Measurements from ENCODE around the gene DRICH1.
"Not testable (repeated sequence)": the region's sequence is repeated elsewhere in the genome, so short reads cannot be mapped to it uniquely, and the experiment has no call there.

DRICH1 gene

DNA sequence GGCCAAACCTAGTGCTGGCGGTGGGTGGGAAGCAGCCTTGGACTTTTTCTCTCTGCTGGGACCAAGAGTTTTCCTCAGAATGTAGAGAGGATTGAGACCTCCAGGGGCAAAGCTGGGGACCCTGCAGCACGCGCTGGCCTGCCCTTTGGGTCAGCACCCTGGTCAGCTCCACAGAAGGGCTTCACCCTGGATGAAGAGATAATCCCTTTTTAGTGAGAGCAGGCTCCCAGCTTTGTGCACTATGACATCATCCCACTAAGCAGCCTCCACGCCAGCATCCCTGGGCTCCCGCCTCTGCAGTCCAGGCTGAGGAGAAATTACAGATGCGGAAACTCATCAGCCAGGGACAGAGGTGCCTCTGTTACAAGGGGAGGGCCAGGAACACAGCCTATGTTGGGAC, 23.5 kb downstream of the DRICH1 start:
- no peak overlapping the region for H3K4me3 ChIP-seq (ENCODE audit: low read depth in 1 of 2, low read length in 2 of 2)
- no peak overlapping the region for H3K27ac ChIP-seq (ENCODE audit: low read depth, low read length)
- no peaks in the 10 kb centered on the region for H3K9me3 ChIP-seq (ENCODE audit: low read length)
- no peaks in the 10 kb centered on the region for H3K36me3 ChIP-seq (ENCODE audit: insufficient read depth, low read length)
- H3K4me1 ChIP-seq (ENCODE audit: insufficient read depth, low read length), result no peaks in the 10 kb centered on the region
- H3K9ac ChIP-seq (ENCODE audit: low read length), result no peak overlapping the region
- no peaks in the 10 kb centered on the region for H3K27me3 ChIP-seq (ENCODE audit: control insufficient read depth in 1 of 2, insufficient read depth in 2 of 2, low read length in 2 of 2)

DNA sequence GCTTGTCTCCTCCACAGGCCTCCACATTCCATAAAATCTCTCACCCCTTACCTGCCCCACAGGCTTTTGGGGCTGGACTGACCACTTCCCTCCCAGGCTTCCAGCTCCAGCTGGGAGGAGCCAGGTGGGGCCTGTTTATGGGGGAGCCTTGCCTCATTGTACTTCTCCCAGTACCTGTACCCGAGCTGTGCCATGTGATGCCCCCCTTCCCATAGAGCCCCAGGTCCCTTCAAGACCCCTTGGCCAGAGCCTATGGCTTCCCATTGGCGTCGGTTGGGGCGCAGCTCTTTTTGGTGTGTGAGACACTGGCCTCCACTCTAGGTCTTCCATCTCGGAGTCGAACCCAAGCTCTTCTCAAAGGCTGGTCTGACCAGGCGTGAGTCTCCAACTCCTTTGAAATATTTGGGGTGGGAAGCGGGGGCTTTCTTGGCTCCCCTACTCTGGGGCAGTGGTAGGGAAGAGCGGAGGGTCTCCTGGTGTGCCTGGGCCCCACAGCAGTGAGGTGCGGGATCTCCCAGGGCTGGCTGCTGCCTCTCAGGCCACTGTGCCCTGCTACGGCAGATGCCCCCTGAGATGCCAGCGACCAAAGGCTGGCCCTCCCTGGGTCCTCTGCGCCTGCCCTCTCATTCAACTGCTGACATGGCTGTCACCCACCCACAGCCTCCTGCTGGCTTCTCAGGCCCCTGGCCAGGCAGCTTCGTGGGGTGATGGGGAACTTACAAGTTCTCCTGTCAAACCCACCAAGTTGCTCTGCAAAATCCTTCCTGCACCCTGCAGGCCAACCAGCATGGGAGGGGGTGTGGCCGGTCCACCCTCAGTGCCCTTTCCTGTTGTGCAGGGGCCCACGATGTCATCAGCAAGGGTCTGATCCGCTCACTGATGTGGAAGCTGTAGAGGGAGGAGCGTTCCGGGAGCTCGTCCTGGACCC, 25.7 kb downstream of the DRICH1 start:
- Histone ChIP-seq H3K27ac (ENCODE audit: low read depth, low read length) (no peak overlapping the region), H3K36me3 (ENCODE audit: insufficient read depth, low read length) (no peaks in the 10 kb centered on the region), H3K4me3 (ENCODE audit: low read depth in 1 of 2, low read length in 2 of 2) (no peak overlapping the region), H3K9me3 (ENCODE audit: low read length) (no peaks in the 10 kb centered on the region), H3K27me3 (ENCODE audit: control insufficient read depth in 1 of 2, insufficient read depth in 2 of 2, low read length in 2 of 2) (no peaks in the 10 kb centered on the region), H3K4me1 (ENCODE audit: insufficient read depth, low read length) (no peaks in the 10 kb centered on the region), H3K9ac (ENCODE audit: low read length) (no peak overlapping the region)

DNA sequence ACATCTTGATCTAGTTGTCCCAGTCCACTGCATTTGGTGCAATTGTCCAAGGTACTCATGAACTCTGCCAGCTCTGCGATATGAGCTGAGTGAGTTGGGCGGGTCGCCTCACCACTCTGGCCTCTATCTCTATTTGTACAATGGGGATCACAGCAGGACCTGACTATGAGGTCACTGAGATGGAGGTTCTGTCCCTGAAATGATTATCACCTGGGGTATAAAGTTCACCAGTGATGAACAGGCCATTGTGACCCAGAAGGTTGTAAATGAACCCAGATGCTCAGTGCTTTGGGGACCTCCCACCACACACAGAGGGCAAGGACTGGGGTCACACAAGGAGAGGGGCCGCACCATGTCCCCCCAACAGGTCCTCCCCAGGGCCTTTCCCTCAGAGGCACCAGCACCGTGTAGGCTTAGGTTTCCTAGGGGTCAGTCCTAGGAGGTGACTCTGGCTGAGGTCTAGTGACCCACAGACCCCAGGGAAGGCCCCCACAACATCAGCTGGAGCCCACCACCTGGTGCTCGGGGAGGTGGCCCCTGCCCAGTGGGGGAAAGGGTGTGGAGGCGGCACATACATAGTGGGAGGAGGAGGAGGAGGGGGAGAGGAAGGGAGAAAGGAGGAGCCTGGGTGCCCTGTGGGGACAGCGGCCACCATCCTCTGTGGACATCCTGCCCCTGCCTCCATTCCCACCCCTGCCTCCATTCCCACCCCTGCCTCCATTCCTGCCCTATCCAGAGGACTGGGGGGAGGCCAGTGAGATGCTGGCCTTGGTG, 27.0 kb downstream of the DRICH1 start:
- Histone ChIP-seq H3K4me3 (ENCODE audit: low read depth in 1 of 2, low read length in 2 of 2) (no peak overlapping the region), H3K9ac (ENCODE audit: low read length) (no peak overlapping the region), H3K4me1 (ENCODE audit: insufficient read depth, low read length) (no peaks in the 10 kb centered on the region), H3K9me3 (ENCODE audit: low read length) (no peaks in the 10 kb centered on the region), H3K27ac (ENCODE audit: low read depth, low read length) (no peak overlapping the region), H3K27me3 (ENCODE audit: control insufficient read depth in 1 of 2, insufficient read depth in 2 of 2, low read length in 2 of 2) (no peaks in the 10 kb centered on the region), H3K36me3 (ENCODE audit: insufficient read depth, low read length) (no peaks in the 10 kb centered on the region)

DNA sequence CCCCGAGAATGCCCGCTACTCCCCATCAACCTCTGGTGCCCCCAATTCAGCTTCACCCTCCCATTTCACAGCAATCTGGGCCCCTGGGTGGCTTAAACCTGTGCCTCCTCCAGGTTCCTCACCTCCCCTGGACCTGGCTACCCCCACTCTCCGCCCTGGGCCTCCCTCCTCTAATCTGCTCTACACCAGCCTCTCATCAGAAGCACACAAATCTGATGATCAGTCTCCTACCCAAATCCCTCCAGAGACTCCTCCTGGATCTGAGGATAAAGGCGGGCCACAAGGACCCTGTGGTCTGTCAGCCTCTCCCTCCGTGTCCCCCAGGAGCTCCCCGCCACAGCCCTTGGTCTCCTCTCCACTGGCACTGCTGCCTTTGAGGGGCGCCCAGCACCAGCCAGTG, 28.9 kb downstream of the DRICH1 start:
- H3K27me3 ChIP-seq (ENCODE audit: control insufficient read depth in 1 of 2, insufficient read depth in 2 of 2, low read length in 2 of 2), result no peaks in the 10 kb centered on the region
- H3K9me3 ChIP-seq (ENCODE audit: low read length), result no peaks in the 10 kb centered on the region
- no peak overlapping the region for H3K27ac ChIP-seq (ENCODE audit: low read depth, low read length)
- H3K4me1 ChIP-seq (ENCODE audit: insufficient read depth, low read length), result no peaks in the 10 kb centered on the region
- no peak overlapping the region for H3K4me3 ChIP-seq (ENCODE audit: low read depth in 1 of 2, low read length in 2 of 2)
- no peak overlapping the region for H3K9ac ChIP-seq (ENCODE audit: low read length)
- H3K36me3 ChIP-seq (ENCODE audit: insufficient read depth, low read length), result no peaks in the 10 kb centered on the region

DNA sequence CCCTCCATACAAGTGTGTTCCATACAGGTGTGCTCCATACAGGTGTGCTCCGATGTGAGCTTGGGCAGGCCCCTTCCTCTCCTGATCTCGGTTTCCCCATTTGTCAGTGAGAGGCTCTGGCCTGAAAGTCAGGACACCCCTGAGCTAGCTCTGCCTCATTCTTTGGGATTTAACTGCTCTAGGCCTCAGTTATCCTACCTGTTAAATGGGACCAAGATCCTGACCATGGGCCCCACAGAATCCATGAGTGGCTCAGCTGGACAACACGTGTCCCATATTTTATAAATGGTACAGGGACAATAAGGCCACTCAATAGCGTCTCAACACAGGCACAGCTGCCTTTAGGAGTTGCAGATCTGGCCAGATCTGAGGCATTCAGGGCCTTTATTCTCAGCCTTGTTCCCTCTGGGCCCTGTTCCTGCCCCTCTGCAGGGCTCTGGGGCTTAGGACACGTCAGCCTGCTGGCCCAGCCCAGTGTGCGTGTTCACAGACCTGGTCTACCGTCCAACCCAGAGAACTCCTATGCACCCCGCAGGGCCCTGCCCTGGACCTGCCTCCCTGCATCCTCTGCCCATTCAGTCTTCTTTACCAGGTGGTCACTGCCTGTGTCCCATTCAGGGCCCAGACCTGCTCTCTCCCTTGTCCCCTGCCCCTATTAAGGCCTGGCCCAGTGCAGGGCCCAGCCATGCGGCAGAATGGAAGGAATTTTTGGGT, 33.2 kb downstream of the DRICH1 start:
- Histone ChIP-seq H3K27me3 (ENCODE audit: control insufficient read depth in 1 of 2, insufficient read depth in 2 of 2, low read length in 2 of 2) (no peaks in the 10 kb centered on the region), H3K4me3 (ENCODE audit: low read depth in 1 of 2, low read length in 2 of 2) (no peak overlapping the region), H3K9me3 (ENCODE audit: low read length) (no peaks in the 10 kb centered on the region), H3K4me1 (ENCODE audit: insufficient read depth, low read length) (no peaks in the 10 kb centered on the region), H3K27ac (ENCODE audit: low read depth, low read length) (no peak overlapping the region), H3K9ac (ENCODE audit: low read length) (no peak overlapping the region), H3K36me3 (ENCODE audit: insufficient read depth, low read length) (no peaks in the 10 kb centered on the region)

DNA sequence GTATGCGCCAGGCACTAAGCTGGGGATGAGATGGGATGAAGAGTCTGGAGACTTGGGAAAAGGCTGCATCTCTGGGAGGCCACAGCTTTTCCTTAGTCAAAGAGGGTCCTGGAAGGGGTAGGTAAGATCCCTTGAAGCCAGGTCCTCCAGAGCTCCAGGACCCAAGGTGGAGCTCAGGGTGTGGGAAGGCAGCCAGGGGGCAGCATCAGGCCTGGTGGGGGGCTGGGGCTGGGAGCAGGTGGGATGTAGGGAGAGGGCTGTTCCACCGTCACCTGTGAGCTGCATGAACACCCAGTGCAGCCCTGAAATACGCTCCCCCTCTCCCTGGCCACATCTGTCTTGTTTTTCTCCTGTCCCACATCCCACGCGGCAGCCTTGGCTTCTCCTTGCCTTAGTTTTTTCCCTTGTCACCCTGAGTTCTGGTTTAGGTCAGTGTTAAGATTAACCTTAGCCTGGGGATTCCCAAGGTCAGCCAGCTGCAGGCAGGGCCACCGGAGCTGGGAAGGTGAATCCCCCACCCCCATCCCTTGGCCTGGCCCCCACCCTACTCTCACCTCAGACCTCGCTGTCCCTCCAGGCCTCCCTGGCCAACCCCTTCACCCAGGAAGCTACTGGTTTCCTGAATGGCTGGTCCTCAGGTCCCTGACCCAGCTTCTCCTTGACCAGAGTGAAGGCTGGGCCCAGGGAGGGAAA, 34.4 kb downstream of the DRICH1 start:
- not testable (repeated sequence) for H3K36me3 ChIP-seq (ENCODE audit: insufficient read depth, low read length); H3K27ac ChIP-seq (ENCODE audit: low read depth, low read length)

DNA sequence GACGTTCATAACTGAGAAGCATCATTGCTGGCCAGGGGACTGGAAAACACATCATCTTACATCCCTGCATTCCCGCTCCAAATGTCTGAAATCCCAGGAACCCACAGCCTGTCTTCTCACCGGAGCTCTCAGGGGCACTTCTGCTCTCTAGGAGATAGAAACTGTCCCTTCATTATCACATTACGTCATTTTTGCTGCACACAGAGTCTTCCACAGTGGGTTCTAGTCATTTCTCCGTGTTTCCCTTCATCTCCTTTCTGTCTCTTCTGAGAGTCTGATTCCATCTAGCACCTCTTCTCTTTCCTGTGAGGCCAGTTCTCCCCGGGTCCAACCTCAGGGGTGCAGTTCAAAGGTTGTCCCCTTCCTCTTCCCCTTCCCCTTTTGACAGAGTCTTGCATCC, 36.2 kb downstream of the DRICH1 start:
- not testable (repeated sequence) for H3K4me3 ChIP-seq (ENCODE audit: low read depth in 1 of 2, low read length in 2 of 2); H3K4me1 ChIP-seq (ENCODE audit: insufficient read depth, low read length); H3K9me3 ChIP-seq (ENCODE audit: low read length); H3K9ac ChIP-seq (ENCODE audit: low read length); H3K27ac ChIP-seq (ENCODE audit: low read depth, low read length); H3K27me3 ChIP-seq (ENCODE audit: control insufficient read depth in 1 of 2, insufficient read depth in 2 of 2, low read length in 2 of 2); H3K36me3 ChIP-seq (ENCODE audit: insufficient read depth, low read length)

More for the DNA sequence above, 34.4 kb downstream of the DRICH1 start:
- H3K4me1 ChIP-seq (ENCODE audit: insufficient read depth, low read length); H3K9ac ChIP-seq (ENCODE audit: low read length); H3K9me3 ChIP-seq (ENCODE audit: low read length); H3K27me3 ChIP-seq (ENCODE audit: control insufficient read depth in 1 of 2, insufficient read depth in 2 of 2, low read length in 2 of 2); H3K4me3 ChIP-seq (ENCODE audit: low read depth in 1 of 2, low read length in 2 of 2): not testable (repeated sequence)

DNA sequence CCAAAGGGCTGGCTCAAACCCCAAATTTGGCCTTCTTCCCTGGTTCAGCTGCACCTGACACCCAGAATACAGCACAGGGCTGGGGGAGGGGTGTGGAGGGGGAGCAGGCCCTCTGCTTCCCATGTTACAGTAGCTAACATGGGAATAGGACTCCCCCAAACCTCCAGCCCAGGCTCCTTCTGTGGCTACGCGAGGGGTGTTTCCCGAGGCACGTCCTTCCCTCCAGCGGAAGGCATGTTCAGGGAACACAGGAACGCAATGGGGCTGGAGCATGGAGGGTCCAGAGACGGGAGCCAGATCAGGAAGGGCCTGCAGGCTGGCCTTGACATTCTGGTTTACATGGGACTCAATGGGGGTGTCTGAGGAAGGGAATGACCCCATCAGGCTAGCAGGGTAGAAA, 40.3 kb downstream of the DRICH1 start:
- no peaks in the 10 kb centered on the region for H3K4me1 ChIP-seq (ENCODE audit: insufficient read depth, low read length)
- no peaks in the 10 kb centered on the region for H3K9me3 ChIP-seq (ENCODE audit: low read length)
- H3K27ac ChIP-seq (ENCODE audit: low read depth, low read length), result no peak overlapping the region
- H3K9ac ChIP-seq (ENCODE audit: low read length), result no peak overlapping the region
- no peaks in the 10 kb centered on the region for H3K27me3 ChIP-seq (ENCODE audit: control insufficient read depth in 1 of 2, insufficient read depth in 2 of 2, low read length in 2 of 2)
- H3K36me3 ChIP-seq (ENCODE audit: insufficient read depth, low read length), result no peaks in the 10 kb centered on the region
- no peak overlapping the region for H3K4me3 ChIP-seq (ENCODE audit: low read depth in 1 of 2, low read length in 2 of 2)

DNA sequence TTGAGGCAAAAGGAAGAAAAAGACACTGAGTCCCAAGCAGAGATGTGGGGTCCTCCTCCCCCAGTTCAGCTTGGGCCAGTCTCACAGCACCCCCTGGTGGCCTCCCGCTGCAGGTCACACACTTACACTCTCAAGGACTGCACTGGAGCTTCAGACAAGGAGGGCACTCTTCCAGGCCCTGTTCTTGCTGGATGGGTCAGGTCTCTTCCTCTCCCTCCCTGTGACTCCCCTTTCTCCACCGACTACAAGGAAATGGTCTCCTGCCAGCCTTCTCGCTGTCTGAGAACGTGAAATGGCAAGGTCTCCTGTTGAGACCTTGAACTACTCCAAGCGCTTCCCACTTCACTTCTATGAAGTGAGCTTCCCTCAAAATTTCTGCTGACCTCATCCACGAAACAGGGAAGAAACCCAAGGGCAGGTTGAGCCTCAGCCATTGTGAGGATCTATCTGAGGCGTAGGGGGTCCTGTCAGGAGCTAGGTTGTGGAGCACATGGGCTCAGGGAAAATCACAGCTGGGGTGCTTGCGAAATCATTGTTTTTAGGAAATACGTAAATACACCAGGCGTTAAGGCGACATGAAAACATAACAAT, 40.8 kb downstream of the DRICH1 start:
- Histone ChIP-seq H3K27me3 (ENCODE audit: control insufficient read depth in 1 of 2, insufficient read depth in 2 of 2, low read length in 2 of 2) (no peaks in the 10 kb centered on the region), H3K36me3 (ENCODE audit: insufficient read depth, low read length) (no peaks in the 10 kb centered on the region), H3K4me1 (ENCODE audit: insufficient read depth, low read length) (no peaks in the 10 kb centered on the region), H3K9me3 (ENCODE audit: low read length) (no peaks in the 10 kb centered on the region), H3K4me3 (ENCODE audit: low read depth in 1 of 2, low read length in 2 of 2) (no peak overlapping the region), H3K27ac (ENCODE audit: low read depth, low read length) (no peak overlapping the region), H3K9ac (ENCODE audit: low read length) (no peak overlapping the region)

DNA sequence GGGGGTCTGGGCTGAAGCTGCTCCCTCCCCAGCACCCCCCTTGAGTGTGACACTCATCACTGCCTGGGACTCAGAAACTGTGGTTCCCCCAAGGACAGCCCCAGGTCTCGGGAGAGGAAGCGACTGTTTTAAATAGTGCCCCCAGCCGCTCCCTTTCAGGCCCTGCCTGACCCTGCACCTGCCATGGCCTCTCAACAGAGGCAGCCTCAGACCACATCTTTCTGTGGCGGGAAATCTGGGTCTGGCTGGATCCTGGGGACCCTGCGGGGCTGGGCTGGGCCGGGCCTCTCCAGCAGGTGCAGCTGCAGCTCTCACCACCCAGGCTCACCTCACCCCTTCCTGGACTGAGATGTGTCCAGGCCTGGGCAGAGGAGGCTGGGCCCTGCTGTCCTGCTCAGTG, 48.3 kb downstream of the DRICH1 start:
- no peaks in the 10 kb centered on the region for H3K9me3 ChIP-seq (ENCODE audit: low read length)
- no peaks in the 10 kb centered on the region for H3K27me3 ChIP-seq (ENCODE audit: control insufficient read depth in 1 of 2, insufficient read depth in 2 of 2, low read length in 2 of 2)
- no peak overlapping the region for H3K9ac ChIP-seq (ENCODE audit: low read length)
- no peaks in the 10 kb centered on the region for H3K4me1 ChIP-seq (ENCODE audit: insufficient read depth, low read length)
- no peak overlapping the region for H3K27ac ChIP-seq (ENCODE audit: low read depth, low read length)
- no peaks in the 10 kb centered on the region for H3K36me3 ChIP-seq (ENCODE audit: insufficient read depth, low read length)
- no peak overlapping the region for H3K4me3 ChIP-seq (ENCODE audit: low read depth in 1 of 2, low read length in 2 of 2)

DNA sequence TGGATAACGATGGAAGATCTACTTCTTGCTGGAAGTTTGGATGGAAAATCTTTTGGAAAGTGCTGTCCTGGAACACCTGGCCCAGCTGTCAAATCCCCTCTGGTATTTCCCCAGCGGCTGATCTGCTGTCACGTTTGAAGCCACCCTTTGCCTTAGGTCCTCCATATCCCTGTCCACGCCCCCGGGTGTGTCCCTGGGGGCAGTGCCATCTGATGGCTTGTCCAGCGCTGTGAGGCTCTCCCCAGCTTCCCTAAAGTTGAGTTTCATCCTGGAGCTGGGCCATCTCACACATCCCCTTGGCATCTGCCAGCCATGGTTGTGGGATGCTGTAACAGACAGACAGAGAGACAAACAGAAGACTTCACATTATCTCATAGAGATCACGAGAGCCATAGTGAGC, 49.0 kb downstream of the DRICH1 start:
- Histone ChIP-seq H3K36me3 (ENCODE audit: insufficient read depth, low read length) (no peaks in the 10 kb centered on the region), H3K9me3 (ENCODE audit: low read length) (no peaks in the 10 kb centered on the region), H3K27me3 (ENCODE audit: control insufficient read depth in 1 of 2, insufficient read depth in 2 of 2, low read length in 2 of 2) (no peaks in the 10 kb centered on the region), H3K4me1 (ENCODE audit: insufficient read depth, low read length) (no peaks in the 10 kb centered on the region), H3K4me3 (ENCODE audit: low read depth in 1 of 2, low read length in 2 of 2) (no peak overlapping the region), H3K27ac (ENCODE audit: low read depth, low read length) (no peak overlapping the region), H3K9ac (ENCODE audit: low read length) (no peak overlapping the region)

Measured in muscle layer of colon (tissue), 2 donors.